Fibroblast of lung (primary cell): ENCODE measurements around the gene MYLK.

ENCODE experiments used
- EZH2 ChIP-seq: IDR thresholded peaks from 2 replicates; pipeline ENCODE4 v1.5.1; 2012; ENCODE audit warnings: low read length, control low read depth, mild to moderate bottlenecking; ENCODE audit errors: missing control alignments
- TF ChIP-seq, protein P1 (sequence below), 2 donors: IDR thresholded peaks in 1 of 2; conservative IDR thresholded peaks in 1 of 2; 1 replicate in 1 of 2; 2 replicates in 1 of 2; pipeline ENCODE4 v1.5.1; 2011 to 2012; ENCODE audit warnings: low read length in 2 of 2, control low read depth in 1 of 2, inconsistent platforms in 1 of 2, low read depth in 1 of 2, mild to moderate bottlenecking in 1 of 2

GRCh38 chr3:123568034-123568433, 316.1 kb downstream of the MYLK start:
- TF ChIP-seq, protein P1, sequence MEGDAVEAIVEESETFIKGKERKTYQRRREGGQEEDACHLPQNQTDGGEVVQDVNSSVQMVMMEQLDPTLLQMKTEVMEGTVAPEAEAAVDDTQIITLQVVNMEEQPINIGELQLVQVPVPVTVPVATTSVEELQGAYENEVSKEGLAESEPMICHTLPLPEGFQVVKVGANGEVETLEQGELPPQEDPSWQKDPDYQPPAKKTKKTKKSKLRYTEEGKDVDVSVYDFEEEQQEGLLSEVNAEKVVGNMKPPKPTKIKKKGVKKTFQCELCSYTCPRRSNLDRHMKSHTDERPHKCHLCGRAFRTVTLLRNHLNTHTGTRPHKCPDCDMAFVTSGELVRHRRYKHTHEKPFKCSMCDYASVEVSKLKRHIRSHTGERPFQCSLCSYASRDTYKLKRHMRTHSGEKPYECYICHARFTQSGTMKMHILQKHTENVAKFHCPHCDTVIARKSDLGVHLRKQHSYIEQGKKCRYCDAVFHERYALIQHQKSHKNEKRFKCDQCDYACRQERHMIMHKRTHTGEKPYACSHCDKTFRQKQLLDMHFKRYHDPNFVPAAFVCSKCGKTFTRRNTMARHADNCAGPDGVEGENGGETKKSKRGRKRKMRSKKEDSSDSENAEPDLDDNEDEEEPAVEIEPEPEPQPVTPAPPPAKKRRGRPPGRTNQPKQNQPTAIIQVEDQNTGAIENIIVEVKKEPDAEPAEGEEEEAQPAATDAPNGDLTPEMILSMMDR (conservative IDR thresholded peaks at IDR 0.05 in 1 of 2, IDR thresholded peaks at IDR 0.05 in 1 of 2; ENCODE audit: low read depth in 1 of 2, low read length in 2 of 2) = no peak
- no peak for TF ChIP-seq EZH2
